Measurements from ENCODE around the gene GAMT.
"Not testable (repeated sequence)": the region's sequence is repeated elsewhere in the genome, so short reads cannot be mapped to it uniquely, and the experiment has no call there.

Gene GAMT

GRCh38 chr19:1401138-1401888 is at the start of gene GAMT:
GAMT (minus strand) TSS chr19:1401542; CDS start chr19:1401476, 66 bp downstream.
- no peak for DNase-seq (ENCODE audit: low read depth)

DNA sequence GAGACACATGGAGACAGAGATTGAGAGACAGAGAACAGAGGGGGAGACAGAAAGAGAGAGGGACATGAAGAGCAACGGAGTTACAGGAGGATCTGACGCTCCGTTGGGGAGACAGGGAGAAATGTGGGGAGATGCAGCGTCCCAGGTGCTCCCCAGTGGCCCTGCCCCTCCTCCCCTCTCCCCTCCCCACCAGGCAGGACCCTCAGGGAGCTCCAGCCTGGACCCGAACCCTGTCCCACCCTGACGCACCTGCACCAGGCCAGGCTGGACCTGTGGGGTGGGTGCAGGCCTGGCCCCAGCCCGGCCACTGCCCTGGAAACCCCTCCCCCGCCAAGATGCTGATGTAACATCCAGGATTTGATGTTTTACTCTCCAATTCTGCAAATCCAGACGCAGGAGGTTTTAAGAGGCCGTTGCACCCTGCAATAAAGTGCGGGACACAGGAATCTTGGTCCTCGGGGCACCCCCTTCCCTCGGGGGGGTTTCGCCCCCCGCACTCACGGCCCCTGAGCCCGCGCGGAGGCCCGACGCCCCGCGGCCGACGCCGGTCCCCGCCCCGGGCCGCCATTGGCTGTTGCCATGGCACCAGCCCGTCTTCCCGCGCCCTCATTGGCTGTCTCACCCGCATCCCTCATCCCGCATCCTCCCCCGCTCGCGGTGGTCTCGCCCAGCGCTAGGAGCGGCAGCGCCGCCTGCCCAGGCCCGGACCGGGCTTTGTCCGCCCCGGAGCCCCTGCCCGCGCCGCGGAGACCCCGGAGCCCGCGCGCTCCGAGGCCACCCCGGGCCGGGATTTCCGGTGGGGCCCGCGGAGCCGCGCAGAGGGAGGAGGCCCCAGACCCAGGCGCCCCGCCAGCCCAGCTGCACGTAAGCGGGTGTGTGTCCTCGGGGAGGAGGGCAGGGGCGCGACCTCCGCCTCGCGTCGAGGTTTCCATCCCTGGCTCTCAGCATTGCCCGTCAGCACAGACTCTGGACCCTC is 48.4 kb upstream of the GAMT start, which contains the start of gene APC2:
Gene APC2 (plus strand): TSS at position 655 of the 976 bp plus-strand sequence. CDS start 2,881 bp downstream, outside the sequence.
- no peak for DNase-seq (ENCODE audit: low read depth)

DNA sequence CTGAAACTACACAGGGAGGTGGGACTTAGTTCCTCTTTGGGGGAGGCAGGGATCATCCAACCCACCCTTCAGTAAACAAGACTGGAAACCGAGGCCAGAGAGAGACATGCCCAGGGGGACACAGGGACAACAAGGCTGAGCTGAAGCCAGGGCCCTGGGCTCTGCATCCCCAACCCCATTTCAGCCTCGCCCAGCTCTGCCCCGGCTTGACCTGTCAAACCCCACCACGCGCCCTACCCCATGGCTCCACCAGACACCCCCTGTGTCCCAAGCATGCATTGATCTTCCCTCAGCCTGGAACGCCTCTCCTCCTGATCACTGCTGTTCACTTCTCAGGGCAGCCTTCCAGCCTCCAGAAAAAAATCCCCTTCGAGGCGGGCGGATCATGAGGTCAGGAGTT is 46.6 kb upstream of the GAMT start:
- no peak for DNase-seq (ENCODE audit: low read depth)

DNA sequence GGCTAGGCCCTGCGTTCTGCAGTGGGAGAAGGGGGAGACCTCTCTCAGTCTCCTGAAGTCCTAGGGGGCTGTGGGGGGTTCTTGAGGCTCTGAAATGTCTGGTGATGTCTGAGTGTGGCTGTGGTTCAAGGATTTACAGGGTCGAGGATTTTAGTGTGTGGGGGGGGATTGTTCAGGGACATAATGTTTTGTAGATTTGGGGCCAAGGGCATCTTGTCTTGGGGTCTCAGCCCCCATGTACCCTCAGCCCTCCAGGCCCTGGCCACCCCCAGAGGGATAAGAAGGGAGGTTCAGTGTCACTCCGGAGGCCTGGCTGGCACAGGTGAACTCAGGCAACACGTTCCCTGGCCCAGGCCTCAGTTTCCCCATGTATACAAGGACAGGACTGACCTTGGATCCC is 46.2 kb upstream of the GAMT start:
- DNase-seq (ENCODE audit: low read depth): no peak

- DNase-seq (ENCODE audit: low read depth): no peak
Observed at GRCh38 chr19:1446713-1447481, 45.6 kb upstream of the GAMT start.

DNA sequence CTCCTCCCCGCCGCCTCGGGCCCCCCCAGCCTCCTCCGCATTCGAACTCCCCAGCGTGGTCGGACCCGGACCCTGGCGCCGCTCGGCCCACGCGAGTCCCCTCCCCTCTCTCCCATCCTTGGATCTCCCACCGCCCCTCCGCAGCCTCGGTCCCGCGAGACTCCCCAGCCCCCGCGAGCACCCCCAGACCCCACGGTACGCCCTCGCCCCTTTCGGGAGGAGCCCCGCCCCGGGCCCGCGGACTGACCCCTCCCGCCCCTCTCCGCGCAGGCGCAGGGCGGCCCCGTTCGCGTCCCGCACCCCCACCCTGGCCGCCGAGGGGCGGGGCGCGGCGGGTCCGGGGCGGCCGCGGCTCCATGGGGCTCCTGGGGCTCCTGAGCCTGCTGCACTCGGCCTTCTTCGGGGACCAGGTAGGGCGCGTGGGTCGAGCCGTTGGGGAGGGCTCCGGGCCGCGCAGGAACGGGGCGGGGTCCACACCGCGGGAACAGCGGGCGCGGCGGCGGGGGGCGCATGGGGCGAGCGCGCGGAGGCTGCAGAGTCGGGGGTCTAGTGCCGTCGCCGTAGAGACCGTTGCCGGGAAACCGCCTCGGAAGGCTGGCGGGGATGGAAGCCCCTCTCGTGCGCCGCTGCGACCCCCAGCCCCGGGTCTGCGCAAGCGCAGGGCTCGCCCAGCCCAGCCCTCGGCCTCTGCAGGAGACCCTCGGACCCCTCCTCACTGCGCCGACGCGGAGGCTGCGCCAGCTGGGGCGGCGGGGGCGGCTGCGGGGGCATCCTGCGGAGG is 44.8 kb upstream of the GAMT start:
- no peak for DNase-seq (ENCODE audit: low read depth)

DNA sequence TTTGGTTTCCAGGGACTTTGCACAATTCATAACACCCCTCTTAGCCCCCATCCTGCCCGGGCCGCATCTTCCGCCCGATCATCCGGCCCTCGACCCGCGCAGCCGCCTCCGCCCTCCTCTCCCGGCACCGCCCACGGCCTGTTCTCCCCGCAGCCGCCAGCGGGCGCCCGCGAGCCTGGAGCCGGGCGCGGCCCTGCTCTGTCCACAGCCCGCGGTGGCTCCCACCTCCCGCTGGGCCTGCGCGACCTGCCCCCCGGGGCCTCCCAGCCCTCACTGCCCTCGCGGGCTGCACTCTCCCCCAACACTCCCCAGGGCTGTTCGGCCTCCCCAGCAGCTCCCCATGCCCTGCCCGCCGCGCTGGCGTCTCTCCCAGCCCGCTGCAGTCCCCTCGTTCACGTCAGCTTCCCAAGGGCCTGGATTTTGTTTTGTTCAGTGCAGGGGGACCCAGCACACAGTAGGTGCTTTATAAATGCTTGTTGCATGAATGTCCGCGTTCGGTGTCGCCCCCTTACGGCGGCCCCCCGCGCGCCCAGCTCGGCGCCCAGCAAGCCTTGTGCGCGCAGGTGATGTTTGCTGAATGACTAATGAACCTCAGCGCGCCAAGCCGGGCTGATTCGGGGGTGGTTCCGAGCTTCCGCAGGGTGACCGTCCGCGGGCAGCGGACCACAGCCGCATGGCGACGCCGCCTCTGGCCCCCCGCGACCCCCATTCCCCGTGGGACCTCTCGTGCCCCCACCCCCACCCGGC is 44.0 kb upstream of the GAMT start:
- peak; percentile 46 for DNase-seq (ENCODE audit: low read depth)

DNA sequence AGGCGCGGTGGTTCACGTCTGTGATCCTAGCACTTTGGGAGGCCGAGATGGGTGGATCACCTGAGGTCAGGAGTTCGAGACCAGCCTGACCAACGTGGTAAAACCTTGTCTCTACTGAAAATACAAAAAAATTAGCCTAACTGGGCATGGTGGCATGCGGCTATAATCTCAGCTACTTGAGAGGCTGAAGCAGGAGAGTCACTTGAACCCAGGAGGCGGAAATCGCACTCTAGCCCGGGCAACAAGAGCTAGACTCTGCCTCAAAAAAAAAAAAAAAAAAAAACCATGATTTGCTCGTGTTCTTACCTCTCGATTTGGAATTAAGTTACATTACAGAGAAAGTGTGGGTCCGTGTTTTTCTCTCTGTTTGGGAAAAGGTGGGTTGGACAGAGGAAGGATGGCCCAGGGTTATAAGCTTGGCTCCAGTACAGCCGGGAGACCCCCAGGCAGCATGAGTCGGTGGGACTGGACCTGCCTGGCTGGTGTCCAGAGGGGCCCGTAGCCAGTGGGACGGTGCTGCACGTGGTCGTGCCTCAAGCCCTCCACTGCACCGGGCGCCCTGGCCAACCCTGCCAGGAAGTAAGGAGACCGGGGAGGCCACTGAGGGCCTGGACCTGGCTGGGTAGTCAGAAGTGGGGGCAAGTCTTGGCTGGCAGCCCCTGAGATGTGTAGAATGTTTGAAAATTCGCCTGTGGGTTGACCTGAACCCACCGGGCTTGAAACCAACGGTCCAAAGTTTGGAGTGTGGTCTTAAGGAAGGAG is 40.5 kb upstream of the GAMT start:
- DNase-seq (ENCODE audit: low read depth): no peak

DNA sequence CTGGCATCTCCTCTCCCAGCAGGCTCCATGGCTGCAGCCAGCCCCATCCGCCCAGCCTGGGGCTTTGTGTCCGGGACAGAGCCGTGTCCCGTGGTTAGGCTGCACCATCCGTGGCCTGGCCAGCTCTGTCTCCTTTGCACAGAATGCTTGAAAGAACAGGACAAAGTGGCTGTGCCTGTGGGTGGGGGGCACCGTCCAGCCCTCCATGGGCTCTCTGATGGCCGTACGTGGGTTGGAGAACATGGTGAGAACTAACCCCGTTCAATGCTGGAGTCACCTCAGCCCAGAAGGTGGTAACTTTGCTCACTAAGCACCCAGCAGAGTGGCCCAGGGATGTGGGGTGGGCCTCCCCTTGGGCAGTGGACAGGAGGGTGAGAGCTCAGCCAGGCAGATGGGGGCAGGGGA is 39.7 kb upstream of the GAMT start:
- no peak for DNase-seq (ENCODE audit: low read depth)

GRCh38 chr19:1440418-1440801 is 39.1 kb upstream of the GAMT start:
- DNase-seq (ENCODE audit: low read depth): no peak

GRCh38 chr19:1439525-1440417 is 38.4 kb upstream of the GAMT start:
- DNase-seq (ENCODE audit: low read depth): not testable (repeated sequence)

DNA sequence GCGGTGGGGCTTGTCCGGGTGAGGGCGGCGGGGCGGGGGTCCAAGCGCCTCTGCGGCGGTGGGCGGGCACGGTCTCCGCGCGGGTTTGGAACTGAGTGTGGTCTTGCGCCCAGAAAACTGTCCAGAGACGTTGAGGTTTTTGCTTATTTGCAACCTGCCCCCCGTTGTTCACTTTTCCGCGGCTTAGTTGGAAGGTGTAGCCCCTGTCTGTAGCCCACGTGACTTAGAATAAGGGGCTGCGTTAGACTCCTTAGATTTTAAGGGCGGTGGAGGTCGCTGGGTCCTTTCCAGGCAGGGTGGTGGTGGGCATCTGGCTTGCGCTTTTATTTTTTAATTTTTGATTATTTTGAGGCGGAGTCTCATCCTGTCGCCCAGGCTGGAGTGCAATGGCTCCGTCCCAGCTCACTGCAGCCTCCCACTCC is 37.6 kb upstream of the GAMT start:
- DNase-seq (ENCODE audit: low read depth): no peak

GRCh38 chr19:1438035-1438932 is 36.9 kb upstream of the GAMT start, which contains the start of gene RPS15:
RPS15 (plus strand) TSS chr19:1438396; CDS start chr19:1438426, 30 bp downstream.
- peak; percentile 81 for DNase-seq (ENCODE audit: low read depth)

GRCh38 chr19:1437609-1438008 is 36.3 kb upstream of the GAMT start:
- DNase-seq (ENCODE audit: low read depth): no peak

DNA sequence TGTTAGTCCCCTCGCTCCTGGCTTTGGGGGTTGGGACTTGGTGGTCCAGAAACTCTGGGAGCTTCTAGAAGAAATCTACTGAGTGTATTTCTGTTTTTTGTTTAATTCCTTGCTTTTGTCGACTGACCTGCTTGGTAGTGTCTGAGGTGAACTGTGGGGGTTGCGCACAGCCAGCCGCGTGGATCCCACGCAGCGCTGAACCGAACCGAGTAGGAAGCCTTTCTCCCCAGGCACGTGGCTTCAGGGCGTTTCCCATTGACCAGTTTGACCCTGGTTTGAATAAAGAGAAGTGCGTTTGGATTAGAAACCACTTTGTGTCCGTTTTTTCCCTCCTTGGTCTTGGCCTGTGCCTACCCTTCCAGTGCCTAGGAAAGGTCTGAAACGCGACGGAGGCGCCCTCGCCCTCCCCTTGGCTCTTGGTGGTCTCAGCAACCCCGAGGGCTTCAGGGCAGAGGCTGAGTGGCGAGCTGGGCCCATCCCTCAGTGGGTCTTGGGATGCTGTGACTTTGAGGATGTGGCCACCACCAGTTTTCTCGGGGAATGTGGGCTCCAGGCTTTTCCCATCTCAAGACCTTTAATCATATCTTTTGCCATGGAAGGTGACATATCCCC is 34.1 kb upstream of the GAMT start:
- DNase-seq (ENCODE audit: low read depth): no peak

GRCh38 chr19:1434577-1435060 is 33.3 kb upstream of the GAMT start:
- no peak for DNase-seq (ENCODE audit: low read depth)

- DNase-seq (ENCODE audit: low read depth): no peak
Observed at GRCh38 chr19:1434040-1434366, 32.7 kb upstream of the GAMT start.
